Measurements from ENCODE around the gene GALNT16. TPM values are rescaled to one million over a fixed set of nuclear protein-coding genes. Genes with fewer than 3 reads are reported as not detected.
"Not testable (repeated sequence)": the region's sequence is repeated elsewhere in the genome, so short reads cannot be mapped to it uniquely, and the experiment has no call there.

The GALNT16 gene
- total RNA-seq, 4 donors from 2014 or later: 2.2 to 7.1 (median 6.9) TPM

DNA sequence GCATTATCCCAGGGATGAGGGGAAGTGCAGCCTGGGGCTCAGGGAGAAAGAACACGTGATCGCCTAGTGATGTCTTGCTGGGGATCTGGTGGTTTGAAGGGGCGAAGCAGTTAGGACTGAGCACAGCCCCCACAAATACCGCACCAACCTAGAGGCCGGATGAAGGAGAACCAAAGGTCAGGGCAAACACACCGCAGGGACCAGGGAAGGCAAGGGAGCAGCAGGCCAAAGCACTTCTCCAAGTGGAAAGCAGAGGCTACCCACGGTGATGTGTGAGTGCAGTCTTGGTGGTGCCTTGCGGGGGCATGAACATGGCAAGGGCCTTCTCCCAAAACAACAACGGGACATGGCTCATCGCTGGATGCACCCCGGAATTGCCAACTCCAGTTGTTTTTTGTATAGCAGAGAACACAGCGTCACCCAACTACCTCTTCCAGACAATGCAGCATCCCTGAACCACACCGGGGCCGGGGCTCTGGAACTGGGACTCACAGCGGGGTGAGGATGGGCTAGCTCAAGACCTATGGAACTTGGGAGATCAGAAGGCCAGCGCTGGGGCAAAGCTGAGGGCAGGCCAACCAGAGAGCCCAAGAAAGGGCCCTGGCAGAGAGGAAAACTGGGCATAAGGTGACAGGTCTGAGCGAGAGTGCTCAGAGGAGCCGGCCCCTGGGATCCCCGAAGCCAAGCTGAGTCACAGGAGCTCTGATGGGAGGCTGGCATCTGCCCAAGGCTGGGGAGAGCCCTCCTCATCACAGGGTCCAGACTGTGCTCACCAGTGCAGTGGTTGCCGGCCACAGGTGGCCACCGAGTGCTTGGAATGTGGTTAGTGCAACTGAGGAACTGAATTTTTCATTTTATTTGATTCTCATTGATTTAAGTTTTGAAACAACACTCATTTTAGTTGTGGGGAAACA is 11.1 kb downstream of the GALNT16 start:
- Histone ChIP-seq H3K27me3 (no peaks in the 10 kb centered on the region), H3K4me3 (replicated peaks in 1 of 3) (no peak overlapping the region), H3K36me3 (no peaks in the 10 kb centered on the region), H3K4me1 (no peaks in the 10 kb centered on the region), H3K27ac (no peak overlapping the region), H3K9me3 (no peaks in the 10 kb centered on the region)
- intact Hi-C loops (cut with DNase I): no loop called here
- TF ChIP-seq, protein P1, sequence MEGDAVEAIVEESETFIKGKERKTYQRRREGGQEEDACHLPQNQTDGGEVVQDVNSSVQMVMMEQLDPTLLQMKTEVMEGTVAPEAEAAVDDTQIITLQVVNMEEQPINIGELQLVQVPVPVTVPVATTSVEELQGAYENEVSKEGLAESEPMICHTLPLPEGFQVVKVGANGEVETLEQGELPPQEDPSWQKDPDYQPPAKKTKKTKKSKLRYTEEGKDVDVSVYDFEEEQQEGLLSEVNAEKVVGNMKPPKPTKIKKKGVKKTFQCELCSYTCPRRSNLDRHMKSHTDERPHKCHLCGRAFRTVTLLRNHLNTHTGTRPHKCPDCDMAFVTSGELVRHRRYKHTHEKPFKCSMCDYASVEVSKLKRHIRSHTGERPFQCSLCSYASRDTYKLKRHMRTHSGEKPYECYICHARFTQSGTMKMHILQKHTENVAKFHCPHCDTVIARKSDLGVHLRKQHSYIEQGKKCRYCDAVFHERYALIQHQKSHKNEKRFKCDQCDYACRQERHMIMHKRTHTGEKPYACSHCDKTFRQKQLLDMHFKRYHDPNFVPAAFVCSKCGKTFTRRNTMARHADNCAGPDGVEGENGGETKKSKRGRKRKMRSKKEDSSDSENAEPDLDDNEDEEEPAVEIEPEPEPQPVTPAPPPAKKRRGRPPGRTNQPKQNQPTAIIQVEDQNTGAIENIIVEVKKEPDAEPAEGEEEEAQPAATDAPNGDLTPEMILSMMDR (IDR thresholded peaks at IDR 0.05): no peak
- TF ChIP-seq POLR2A (IDR thresholded peaks at IDR 0.05): no peak
- 91 to 92% methylated on average over 21 of the region's 21 CpGs for WGBS, 2 donors
- no peak for DNase-seq

DNA sequence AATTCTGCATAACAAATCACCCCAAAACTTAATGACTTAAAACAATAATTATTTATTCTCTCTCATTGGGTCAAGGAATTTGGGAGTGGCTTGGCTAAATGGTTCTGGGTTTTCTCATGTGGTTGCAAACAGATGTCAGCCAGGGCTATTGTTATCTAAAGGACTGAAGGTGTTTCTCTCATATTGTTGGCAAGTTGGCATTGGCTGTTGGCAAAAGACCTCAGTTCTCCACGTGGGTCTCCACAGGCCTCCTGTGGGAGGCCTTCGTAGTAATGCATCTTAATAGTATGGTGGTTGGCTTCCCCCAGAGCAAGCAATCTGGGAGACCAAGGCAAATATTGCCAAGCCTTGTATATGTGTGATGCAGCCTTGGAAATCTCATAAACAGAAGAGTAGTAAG is 14.4 kb downstream of the GALNT16 start:
- H3K4me1 ChIP-seq: no peaks in the 10 kb centered on the region
- H3K27me3 ChIP-seq: no peaks in the 10 kb centered on the region
- intact Hi-C loops (cut with DNase I): no loop called here
- 76 to 77% methylated on average over 2 of the region's 2 CpGs for WGBS, 2 donors
- no peak for TF ChIP-seq POLR2A (IDR thresholded peaks at IDR 0.05)
- TF ChIP-seq, protein P1 (IDR thresholded peaks at IDR 0.05): no peak
- no peak for DNase-seq
- no peak overlapping the region for H3K27ac ChIP-seq
- no peaks in the 10 kb centered on the region for H3K36me3 ChIP-seq
- H3K9me3 ChIP-seq: no peaks in the 10 kb centered on the region
- H3K4me3 ChIP-seq (replicated peaks in 1 of 3): no peak overlapping the region

DNA sequence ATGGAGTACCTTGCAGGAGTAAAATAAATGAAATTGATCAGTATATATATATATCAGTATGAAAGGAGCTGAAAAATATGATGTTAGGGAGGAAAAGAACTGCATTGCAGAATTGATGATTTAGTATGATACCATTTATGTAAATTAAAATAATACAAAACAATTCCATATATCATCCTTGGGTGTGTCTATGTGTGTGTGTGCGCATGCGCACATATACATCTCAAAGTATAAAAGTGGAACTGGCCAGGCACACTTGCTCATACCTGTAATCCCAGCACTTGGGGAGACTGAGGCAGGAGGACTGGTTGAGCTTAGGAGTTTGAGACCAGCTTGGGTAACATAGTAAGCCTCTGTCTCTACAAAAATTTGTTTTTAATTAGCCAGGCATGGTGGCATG is 15.4 kb downstream of the GALNT16 start:
- Histone ChIP-seq H3K27me3 (no peaks in the 10 kb centered on the region), H3K4me3 (replicated peaks in 1 of 3) (no peak overlapping the region), H3K27ac (no peak overlapping the region), H3K9me3 (no peaks in the 10 kb centered on the region), H3K4me1 (no peaks in the 10 kb centered on the region), H3K36me3 (no peaks in the 10 kb centered on the region)
- DNase-seq: no peak
- 100% methylated on average over 2 of the region's 2 CpGs for WGBS, 2 donors
- no peak for TF ChIP-seq POLR2A (IDR thresholded peaks at IDR 0.05)
- TF ChIP-seq, protein P1 (IDR thresholded peaks at IDR 0.05): no peak
- intact Hi-C loops (cut with DNase I): no loop called here

DNA sequence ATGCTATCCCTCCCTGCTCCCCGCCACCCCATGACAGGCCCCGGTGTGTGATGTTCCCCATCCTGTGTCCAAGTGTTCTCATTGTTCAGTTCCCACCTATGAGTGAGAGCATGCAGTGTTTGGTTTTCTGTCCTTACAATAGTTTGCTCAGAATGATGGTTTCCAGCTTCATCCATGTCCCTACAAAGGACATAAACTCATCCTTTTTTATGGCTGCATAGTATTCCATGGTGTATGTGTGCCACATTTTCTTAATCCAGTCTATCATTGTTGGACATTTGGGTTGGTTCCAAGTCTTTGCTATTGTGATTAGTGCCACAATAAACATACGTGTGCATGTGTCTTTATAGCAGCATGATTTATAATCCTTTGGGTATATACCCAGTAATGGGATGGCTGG is 17.4 kb downstream of the GALNT16 start:
- DNase-seq; H3K27ac ChIP-seq; H3K4me1 ChIP-seq; intact Hi-C loops (cut with DNase I); H3K9me3 ChIP-seq; H3K36me3 ChIP-seq; H3K4me3 ChIP-seq (replicated peaks in 1 of 3); H3K27me3 ChIP-seq: not testable (repeated sequence)
- WGBS, 2 donors: 96 to 98% methylated on average over 3 of the region's 3 CpGs

- no peak overlapping the region for H3K4me3 ChIP-seq (replicated peaks in 1 of 3)
- TF ChIP-seq, protein P1 (IDR thresholded peaks at IDR 0.05): no peak
- 92 to 96% methylated on average over 9 of the region's 9 CpGs for WGBS, 2 donors
- H3K27ac ChIP-seq: no peak overlapping the region
- H3K4me1 ChIP-seq: no peaks in the 10 kb centered on the region
- DNase-seq: no peak
- H3K36me3 ChIP-seq: no peaks in the 10 kb centered on the region
- H3K9me3 ChIP-seq: no peaks in the 10 kb centered on the region
- H3K27me3 ChIP-seq: no peaks in the 10 kb centered on the region
- intact Hi-C loops (cut with DNase I): no loop called here
Observed at GRCh38 chr14:69280746-69281291, 20.9 kb downstream of the GALNT16 start.
